Myometrial cell (primary cell): ENCODE measurements around the gene NKD2. TPM values are rescaled to one million over a fixed set of nuclear protein-coding genes. Genes with fewer than 3 reads are reported as not detected.

ENCODE experiments used
- total RNA-seq: library from RNA; depleted of rRNA; stranded (reverse); fragments of >200 nt; gene quantifications from 2 replicates; pipeline ENCODE4 v1.2.3, GENCODE V29; 2015

The NKD2 gene, protein sequence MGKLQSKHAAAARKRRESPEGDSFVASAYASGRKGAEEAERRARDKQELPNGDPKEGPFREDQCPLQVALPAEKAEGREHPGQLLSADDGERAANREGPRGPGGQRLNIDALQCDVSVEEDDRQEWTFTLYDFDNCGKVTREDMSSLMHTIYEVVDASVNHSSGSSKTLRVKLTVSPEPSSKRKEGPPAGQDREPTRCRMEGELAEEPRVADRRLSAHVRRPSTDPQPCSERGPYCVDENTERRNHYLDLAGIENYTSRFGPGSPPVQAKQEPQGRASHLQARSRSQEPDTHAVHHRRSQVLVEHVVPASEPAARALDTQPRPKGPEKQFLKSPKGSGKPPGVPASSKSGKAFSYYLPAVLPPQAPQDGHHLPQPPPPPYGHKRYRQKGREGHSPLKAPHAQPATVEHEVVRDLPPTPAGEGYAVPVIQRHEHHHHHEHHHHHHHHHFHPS
- not detected in 2 replicates for total RNA-seq

DNA sequence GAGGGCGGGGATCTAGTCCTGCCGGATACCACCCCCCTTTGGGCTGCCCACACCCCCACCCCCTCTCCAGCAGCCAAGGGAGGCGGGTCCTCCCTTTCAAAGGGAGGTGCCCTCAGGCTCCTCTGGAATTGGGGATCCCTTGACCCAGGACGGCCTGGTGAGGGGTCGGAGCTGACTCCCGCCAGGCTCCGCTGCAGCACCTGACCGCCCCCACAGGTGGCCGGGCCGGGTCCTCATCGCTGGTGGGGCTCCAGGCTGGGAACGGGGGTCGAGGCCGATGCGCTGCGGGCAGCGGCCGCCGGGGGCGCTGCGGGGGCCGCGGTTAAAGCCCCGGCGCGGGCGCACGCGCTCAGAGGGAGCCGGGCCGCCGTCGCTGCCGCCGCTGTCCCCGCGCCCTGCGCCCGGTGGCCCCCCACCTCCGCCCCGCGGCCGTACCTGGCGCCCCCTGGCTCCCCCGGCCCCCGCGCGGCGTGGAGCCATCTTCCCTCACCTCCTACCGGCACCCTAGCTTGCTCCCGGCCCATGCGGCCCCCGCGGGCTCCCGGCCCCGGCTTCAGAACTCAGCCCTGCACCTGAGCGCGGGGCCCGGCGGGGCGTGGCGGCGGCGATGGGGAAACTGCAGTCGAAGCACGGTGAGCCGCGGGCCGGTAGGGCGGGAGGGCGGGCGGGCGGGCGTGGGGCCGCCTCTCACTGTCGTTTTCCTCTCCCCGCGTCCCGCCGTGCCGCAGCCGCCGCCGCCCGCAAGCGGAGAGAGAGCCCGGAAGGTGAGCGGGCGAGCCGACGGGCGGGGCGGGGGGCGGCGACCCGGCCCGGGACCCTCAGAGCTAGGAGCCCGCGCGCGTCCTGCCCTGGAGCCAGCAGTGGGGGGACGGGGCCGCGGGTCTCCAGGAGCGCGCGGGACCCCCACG is at the start of gene NKD2:
Gene NKD2, plus strand, starts transcription at position 352 of the 908 bp plus-strand sequence. Its CDS starts 256 bp downstream, at position 608.

Other genes starting within 250 kb of the NKD2 start
- not detected in 2 replicates for gene ZDHHC11B, start 224.1 kb upstream of the NKD2 start, total RNA-seq
- under 0.01 and 0.29 TPM in 2 replicates for gene ZDHHC11, start 157.8 kb upstream of the NKD2 start, total RNA-seq
- 32.6 and 34.9 TPM in 2 replicates for gene BRD9, start 116.0 kb upstream of the NKD2 start, total RNA-seq
- gene TRIP13, start 115.9 kb upstream of the NKD2 start, total RNA-seq, result 48.1 and 51.9 TPM in 2 replicates
- 5.8 and 8.6 TPM in 2 replicates for gene SLC12A7, start 103.3 kb downstream of the NKD2 start, total RNA-seq
- not detected in 2 replicates for gene SLC6A19, start 192.8 kb downstream of the NKD2 start, total RNA-seq
- not detected in 2 replicates for gene SLC6A18, start 216.6 kb downstream of the NKD2 start, total RNA-seq